AG04450 (cell line): ENCODE data around the gene CHST6. TPM values are rescaled to one million over a fixed set of nuclear protein-coding genes. Genes with fewer than 3 reads are reported as not detected.
A peak's percentile ranks its signal among the peaks of the same experiment; 100 is the strongest.
"Not testable (repeated sequence)": the region's sequence is repeated elsewhere in the genome, so short reads cannot be mapped to it uniquely, and the experiment has no call there.

Source experiments
- CTCF ChIA-PET: fragments of 300-600, 350-600 bp; formaldehyde crosslinking; extraction: SDS; loops from one replicate; lab custom pipeline; 2022; ENCODE audit warnings: antibody characterized with exemption, inconsistent platforms; lab: Charles Lee
- POLR2A ChIA-PET: fragments of 350-600 bp; formaldehyde crosslinking; extraction: SDS; loops from one replicate; lab custom pipeline; 2021; ENCODE audit warnings: antibody characterized with exemption, inconsistent platforms; lab: Yijun Ruan, JAX
- DNase-seq: peaks from one replicate; pipeline ENCODE4 v3.0.0-alpha.2; 2011; ENCODE audit warnings: low read depth, low spot score
- H3K27ac ChIP-seq: one replicate; pipeline ENCODE4 v1.5.1; 2012; ENCODE audit warnings: low read depth, low read length, control low read depth
- H3K27me3 ChIP-seq: one replicate; pipeline ENCODE4 v1.6.0; 2012; ENCODE audit warnings: low read length; ENCODE audit not compliant: control insufficient read depth, insufficient read depth
- H3K4me3 ChIP-seq: 2 replicates; pipeline ENCODE4 v1.5.1; 2011; ENCODE audit warnings: mild to moderate bottlenecking, low read depth, low read length, control low read depth
- H3K9me3 ChIP-seq: 2 replicates; pipeline ENCODE4 v1.5.1; 2012; ENCODE audit warnings: low read length; ENCODE audit not compliant: control insufficient read depth, insufficient read depth
- polyA plus RNA-seq: library from polyadenylated mRNA; depleted of rRNA; stranded (reverse); fragments of >200 nt; gene quantifications from 2 replicates; pipeline ENCODE4 v1.2.3, GENCODE V29; 2011; rRNA removed
- TF ChIP-seq, protein P1 (sequence below): IDR thresholded peaks from 2 replicates; pipeline ENCODE4 v1.5.1; 2011; ENCODE audit warnings: low read depth, low read length, control low read depth, inconsistent platforms

The CHST6 gene
- polyA plus RNA-seq, 1 experiment, result 0.07 TPM

DNA sequence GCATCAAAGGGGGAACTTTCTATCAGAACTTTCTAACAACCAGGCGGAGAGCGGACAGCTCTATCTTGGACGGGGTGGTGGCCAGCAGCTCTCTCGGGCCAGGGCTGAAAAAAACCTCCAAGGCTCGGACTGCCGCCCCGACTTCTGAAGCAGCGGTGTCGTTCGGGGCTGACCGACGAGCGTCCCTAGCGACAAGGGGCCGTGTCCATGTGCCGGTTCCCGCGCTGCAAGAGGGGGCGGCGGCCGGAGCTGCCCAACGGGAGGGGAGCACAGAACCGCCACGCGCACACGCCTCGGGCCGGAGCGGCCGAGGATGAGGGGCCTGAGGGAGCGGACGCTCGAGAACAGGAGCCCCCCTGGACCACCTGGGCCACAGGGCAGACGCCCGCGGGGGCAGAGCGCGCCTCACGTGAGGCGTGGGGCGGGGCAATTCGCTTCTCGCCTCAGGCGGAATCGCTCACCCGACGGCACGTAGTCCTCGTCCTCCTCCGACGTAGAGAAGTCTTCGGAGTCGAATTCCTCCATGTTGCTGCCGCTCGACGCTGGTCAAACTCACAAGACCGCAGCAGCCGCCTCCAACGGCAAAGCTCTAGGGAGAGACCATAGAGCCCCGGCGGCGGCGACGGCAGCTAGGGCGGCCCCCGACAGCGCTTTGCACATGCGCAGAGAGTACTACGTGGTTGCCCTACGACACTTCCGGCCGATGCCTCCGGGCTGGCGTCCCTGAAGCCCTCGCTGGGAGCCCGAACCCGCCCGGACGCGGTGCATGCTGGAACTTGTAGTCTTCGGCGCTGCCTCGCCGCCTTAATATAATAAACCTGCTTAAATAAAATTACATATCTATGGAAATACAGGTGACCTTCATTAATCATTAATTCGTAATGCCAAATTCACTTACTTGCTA is 62.2 kb downstream of the CHST6 start, which contains the start of gene CFDP1:
Gene CFDP1, minus strand, starts transcription at position 676 of the 904 bp plus-strand sequence. Its CDS starts 151 bp downstream, at position 525.
- TF ChIP-seq, protein P1, sequence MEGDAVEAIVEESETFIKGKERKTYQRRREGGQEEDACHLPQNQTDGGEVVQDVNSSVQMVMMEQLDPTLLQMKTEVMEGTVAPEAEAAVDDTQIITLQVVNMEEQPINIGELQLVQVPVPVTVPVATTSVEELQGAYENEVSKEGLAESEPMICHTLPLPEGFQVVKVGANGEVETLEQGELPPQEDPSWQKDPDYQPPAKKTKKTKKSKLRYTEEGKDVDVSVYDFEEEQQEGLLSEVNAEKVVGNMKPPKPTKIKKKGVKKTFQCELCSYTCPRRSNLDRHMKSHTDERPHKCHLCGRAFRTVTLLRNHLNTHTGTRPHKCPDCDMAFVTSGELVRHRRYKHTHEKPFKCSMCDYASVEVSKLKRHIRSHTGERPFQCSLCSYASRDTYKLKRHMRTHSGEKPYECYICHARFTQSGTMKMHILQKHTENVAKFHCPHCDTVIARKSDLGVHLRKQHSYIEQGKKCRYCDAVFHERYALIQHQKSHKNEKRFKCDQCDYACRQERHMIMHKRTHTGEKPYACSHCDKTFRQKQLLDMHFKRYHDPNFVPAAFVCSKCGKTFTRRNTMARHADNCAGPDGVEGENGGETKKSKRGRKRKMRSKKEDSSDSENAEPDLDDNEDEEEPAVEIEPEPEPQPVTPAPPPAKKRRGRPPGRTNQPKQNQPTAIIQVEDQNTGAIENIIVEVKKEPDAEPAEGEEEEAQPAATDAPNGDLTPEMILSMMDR, result no peak
- POLR2A ChIA-PET, result interaction anchor here (0.6 to 1.6 kb wide), 9 partner anchors 13 to 446 kb away, joined by 3 to 5 read pairs (median 3); partner anchors contain the start of genes ADAT1, KARS1 and TERF2IP
- Histone ChIP-seq H3K27me3 (no peaks in the 10 kb centered on the region), H3K4me3 (peak within 1 kb of the TSS; percentile 89), H3K27ac (peak within 1 kb of the TSS; percentile 96), H3K9me3 (no peaks in the 10 kb centered on the region; the same call in 1 of the 2 replicates)
- DNase-seq, result peak; percentile 82
- CTCF ChIA-PET, result interaction anchor here (0.6 to 2.3 kb wide), 10 partner anchors 13 to 234 kb away, joined by 3 to 12 read pairs (median 4); no protein-coding TSS in a partner anchor

GRCh38 chr16:75429621-75430403 is 65.4 kb downstream of the CHST6 start:
- ChIA-PET CTCF (no interaction called here), POLR2A (no interaction called here)
- TF ChIP-seq, protein P1, result no peak
- DNase-seq, result no peak
- H3K27ac ChIP-seq, result no peak overlapping the region
- no peak overlapping the region for H3K4me3 ChIP-seq
- no peaks in the 10 kb centered on the region for H3K27me3 ChIP-seq
- H3K9me3 ChIP-seq, result no peaks in the 10 kb centered on the region; the same call in 1 of the 2 replicates

GRCh38 chr16:75426524-75426923 is 68.7 kb downstream of the CHST6 start:
- H3K9me3 ChIP-seq, POLR2A ChIA-PET, H3K27me3 ChIP-seq, H3K27ac ChIP-seq, DNase-seq, H3K4me3 ChIP-seq: not testable (repeated sequence)
- CTCF ChIA-PET, result interaction anchor here (0.5 to 1.9 kb wide), 3 partner anchors 9 to 91 kb away, joined by 3 to 8 read pairs (median 5); no protein-coding TSS in a partner anchor

GRCh38 chr16:75424105-75424762 is 71.0 kb downstream of the CHST6 start:
- POLR2A ChIA-PET, H3K4me3 ChIP-seq, H3K27ac ChIP-seq, DNase-seq, CTCF ChIA-PET, H3K27me3 ChIP-seq, H3K9me3 ChIP-seq: not testable (repeated sequence)

GRCh38 chr16:75423723-75424104 is 71.5 kb downstream of the CHST6 start:
- CTCF ChIA-PET, result no interaction called here
- Histone ChIP-seq H3K4me3 (no peak overlapping the region), H3K27ac (no peak overlapping the region), H3K27me3 (no peaks in the 10 kb centered on the region), H3K9me3 (no peaks in the 10 kb centered on the region)
- TF ChIP-seq, protein P1, result no peak
- POLR2A ChIA-PET, result no interaction called here
- no peak for DNase-seq

Other genes starting within 250 kb of the CHST6 start
- gene BCAR1, start 243.8 kb downstream of the CHST6 start, polyA plus RNA-seq, result 16.1 and 26.9 TPM in 2 replicates
- gene CFDP1, start 61.9 kb downstream of the CHST6 start, polyA plus RNA-seq, result 64.0 and 81.6 TPM in 2 replicates
- 8.0 and 13.3 TPM in 2 replicates for gene TMEM170A, start 30.8 kb downstream of the CHST6 start, polyA plus RNA-seq
- gene CHST5, start 40.7 kb upstream of the CHST6 start, polyA plus RNA-seq, result not detected in 2 replicates
- 10.6 and 16.7 TPM in 2 replicates for gene TMEM231, start 60.8 kb upstream of the CHST6 start, polyA plus RNA-seq
- 70.9 and 89.8 TPM in 2 replicates for gene GABARAPL2, start 70.9 kb upstream of the CHST6 start, polyA plus RNA-seq
- gene ADAT1, start 127.8 kb upstream of the CHST6 start, polyA plus RNA-seq, result 32.2 and 32.5 TPM in 2 replicates
- 190 and 203 TPM in 2 replicates for gene KARS1, start 152.2 kb upstream of the CHST6 start, polyA plus RNA-seq
- 41.4 and 59.5 TPM in 2 replicates for gene TERF2IP, start 152.3 kb upstream of the CHST6 start, polyA plus RNA-seq
- not detected in 2 replicates for gene CPHXL2, start 181.6 kb upstream of the CHST6 start, polyA plus RNA-seq
- gene DUXB, start 206.0 kb upstream of the CHST6 start, polyA plus RNA-seq, result not detected in 2 replicates
- gene CPHXL, start 231.0 kb upstream of the CHST6 start, polyA plus RNA-seq, result not detected in 2 replicates